Breast epithelium (tissue), 4 donors: ENCODE measurements around the gene TCEAL6. TPM values are rescaled to one million over a fixed set of nuclear protein-coding genes. Genes with fewer than 3 reads are reported as not detected.

Experiments used
- DNase-seq, 2 donors: peaks; one replicate each; pipeline ENCODE4 v3.0.0-alpha.2; 2019; ENCODE audit warnings: low spot score in 2 of 2
- H3K27ac ChIP-seq, 2 donors: fragments of 200-600 bp; sonication (generic) in 1 of 2; one replicate each; pipeline ENCODE4 v1.5.1; 2016 to 2019; ENCODE audit warnings: mild to moderate bottlenecking in 1 of 2
- H3K27me3 ChIP-seq, 2 donors: fragments of 200-600 bp; sonication (generic) in 1 of 2; one replicate each; pipeline versions ENCODE4 v1.5.1 to v1.6.0; 2017 to 2019; ENCODE audit warnings: control low read depth in 1 of 2, mild to moderate bottlenecking in 1 of 2
- H3K36me3 ChIP-seq: fragments of 200-600 bp; one replicate; pipeline ENCODE4 v1.5.1; 2019
- H3K4me1 ChIP-seq, 2 donors: fragments of 200-600 bp; sonication (generic); one replicate each; pipeline ENCODE4 v1.5.1; 2016 to 2019; ENCODE audit warnings: control low read depth in 1 of 2
- H3K4me3 ChIP-seq, 3 donors: fragments of 200-600 bp; sonication (generic); 1 replicate in 2 of 3; 2 replicates in 1 of 3; pipeline ENCODE4 v1.5.1; 2016 to 2019; ENCODE audit warnings: mild to moderate bottlenecking in 3 of 3, moderate library complexity in 2 of 3
- H3K9me3 ChIP-seq, 2 donors: fragments of 200-600 bp; sonication (generic) in 1 of 2; one replicate each; pipeline ENCODE4 v1.5.1; 2016 to 2019; ENCODE audit warnings: control low read depth in 1 of 2
- CTCF ChIP-seq, 3 donors: fragments of 450-650 bp; IDR thresholded peaks; one replicate each; pipeline ENCODE4 v1.5.1; 2016 to 2017; ENCODE audit warnings: antibody characterized with exemption in 3 of 3, mild to moderate bottlenecking in 3 of 3, moderate library complexity in 3 of 3
- POLR2A ChIP-seq: fragments of 450-650 bp; IDR thresholded peaks from one replicate; pipeline ENCODE4 v1.6.1; 2016; ENCODE audit warnings: antibody characterized with exemption, mild to moderate bottlenecking, moderate library complexity
- POLR2AphosphoS5 ChIP-seq, 3 donors: sonication (generic); formaldehyde crosslinking; IDR thresholded peaks; one replicate each; pipeline ENCODE4 v1.6.1; 2017; ENCODE audit warnings: antibody characterized with exemption in 3 of 3
- intact Hi-C: fragments of 100-400 bp; cut with DNase I; formaldehyde crosslinking; loops from one replicate; pipeline ENCODE4 v1.15.1; 2023; ENCODE audit warnings: low total_unique reads
- total RNA-seq, 3 donors: library from RNA; depleted of rRNA; stranded (reverse); fragments of >200 nt; gene quantifications; one replicate each; pipeline ENCODE4 v1.1.0, GENCODE V29; 2016

Gene TCEAL6
- total RNA-seq, 3 donors from 2014 or later = 2.6 TPM; not detected in 2

GRCh38 chrX:102115748-102116147 is 26.5 kb downstream of the TCEAL6 start:
- intact Hi-C loops = no loop called here

GRCh38 chrX:102113367-102113766 is 28.9 kb downstream of the TCEAL6 start:
- no peak for DNase-seq
- Histone ChIP-seq H3K27me3 (peaks cover 0 to 48% of the 10 kb centered on the region in 2 donors), H3K36me3 (no peaks in the 10 kb centered on the region), H3K4me3 (no peak overlapping the region), H3K27ac (no peak overlapping the region), H3K9me3 (peaks cover 0 to 8% of the 10 kb centered on the region in 2 donors), H3K4me1 (no peaks in the 10 kb centered on the region)
- intact Hi-C loops = no loop called here
- TF ChIP-seq POLR2AphosphoS5 (IDR thresholded peaks at IDR 0.05) (no peak), CTCF (IDR thresholded peaks at IDR 0.05) (no peak), POLR2A (no peak)

More at GRCh38 chrX:102115748-102116147, 26.5 kb downstream of the TCEAL6 start:
- no peaks in the 10 kb centered on the region for H3K4me1 ChIP-seq
- TF ChIP-seq POLR2A = no peak
- no peak for TF ChIP-seq POLR2AphosphoS5 (IDR thresholded peaks at IDR 0.05)
- H3K4me3 ChIP-seq = no peak overlapping the region
- no peaks in the 10 kb centered on the region for H3K36me3 ChIP-seq
- no peak overlapping the region for H3K27ac ChIP-seq
- peaks cover 0 to 8% of the 10 kb centered on the region in 2 donors for H3K9me3 ChIP-seq
- H3K27me3 ChIP-seq = peaks cover 0 to 44% of the 10 kb centered on the region in 2 donors
- DNase-seq = no peak

Other genes with a start within 250 kb of the TCEAL6 start
- gene ZMAT1, start 210.5 kb downstream of the TCEAL6 start, total RNA-seq = 10 to 100 TPM; 16.7 to 32.8 (median 19.0) TPM
- gene TCEAL2, start 16.8 kb downstream of the TCEAL6 start, total RNA-seq = 1 to 10 TPM in 1 of 3 donors, under 1 TPM in 1, not detected in 1; 0.66 to 6.4 TPM
- gene BEX5, start 13.5 kb upstream of the TCEAL6 start, total RNA-seq = 1 to 10 TPM; 1.6 to 5.3 (median 3.3) TPM
- gene TCP11X1, start 72.8 kb upstream of the TCEAL6 start, total RNA-seq = not detected
- not detected for gene NXF2, start 104.7 kb upstream of the TCEAL6 start, total RNA-seq